WERI-Rb-1 (cell line): ENCODE results near the gene RAD18.

Source experiments
- DNase-seq: peaks from one replicate; pipeline ENCODE4 v3.0.0-alpha.2; 2020
- H3K27ac ChIP-seq: fragments of 250-450 bp; sonication (Bioruptor Pico); 2 replicates; pipeline ENCODE4 v1.5.1; 2020; ENCODE audit warnings: mild to moderate bottlenecking, moderate library complexity
- H3K27me3 ChIP-seq: fragments of 250-450 bp; sonication (Bioruptor Pico); 2 replicates; pipeline ENCODE4 v1.5.1; 2021; ENCODE audit warnings: mild to moderate bottlenecking, low read depth, moderate library complexity; ENCODE audit not compliant: insufficient read depth, severe bottlenecking
- H3K36me3 ChIP-seq: fragments of 250-450 bp; sonication (Bioruptor Pico); 2 replicates; pipeline ENCODE4 v1.5.1; 2020; ENCODE audit warnings: mild to moderate bottlenecking, moderate library complexity
- H3K4me3 ChIP-seq: 2 replicates; pipeline ENCODE4 v1.5.1; 2011; ENCODE audit warnings: low read depth, mild to moderate bottlenecking, control low read depth, low read length
- H3K9me3 ChIP-seq: fragments of 250-450 bp; sonication (Bioruptor Pico); 2 replicates; pipeline ENCODE4 v1.5.1; 2021; ENCODE audit warnings: mild to moderate bottlenecking, moderate library complexity; ENCODE audit not compliant: severe bottlenecking
- CTCF ChIP-seq: IDR thresholded peaks from 2 replicates; pipeline ENCODE4 v1.5.1; 2011; ENCODE audit warnings: low read depth, mild to moderate bottlenecking, control low read depth, inconsistent platforms, low read length

The RAD18 gene

GRCh38 chr3:8873740-8874139, 89.5 kb downstream of the RAD18 start:
- no peaks in the 10 kb centered on the region for H3K27me3 ChIP-seq
- H3K36me3 ChIP-seq = peaks cover 8% of the 10 kb centered on the region
- DNase-seq = no peak
- no peak overlapping the region for H3K27ac ChIP-seq
- no peak for TF ChIP-seq CTCF
- no peak overlapping the region for H3K4me3 ChIP-seq
- no peaks in the 10 kb centered on the region for H3K9me3 ChIP-seq

- no peak for TF ChIP-seq CTCF
- H3K4me3 ChIP-seq = no peak overlapping the region
- H3K27me3 ChIP-seq = no peaks in the 10 kb centered on the region
- H3K27ac ChIP-seq = no peak overlapping the region
- H3K36me3 ChIP-seq = peaks cover 5% of the 10 kb centered on the region
- H3K9me3 ChIP-seq = no peaks in the 10 kb centered on the region
- DNase-seq = no peak
Measured at GRCh38 chr3:8872261-8872660, 91.0 kb downstream of the RAD18 start.

- H3K9me3 ChIP-seq = no peaks in the 10 kb centered on the region
- H3K27ac ChIP-seq = no peak overlapping the region
- no peak for DNase-seq
- H3K27me3 ChIP-seq = no peaks in the 10 kb centered on the region
- H3K4me3 ChIP-seq = no peak overlapping the region
- no peaks in the 10 kb centered on the region for H3K36me3 ChIP-seq
- no peak for TF ChIP-seq CTCF
Measured at GRCh38 chr3:8871306-8871705, 92.0 kb downstream of the RAD18 start.

GRCh38 chr3:8870134-8870533, 93.1 kb downstream of the RAD18 start:
- no peak for DNase-seq
- Histone ChIP-seq H3K27ac (no peak overlapping the region), H3K36me3 (no peaks in the 10 kb centered on the region), H3K27me3 (no peaks in the 10 kb centered on the region), H3K9me3 (no peaks in the 10 kb centered on the region), H3K4me3 (no peak overlapping the region)
- no peak for TF ChIP-seq CTCF

- Histone ChIP-seq H3K4me3 (no peak overlapping the region), H3K9me3 (no peaks in the 10 kb centered on the region), H3K27ac (no peak overlapping the region), H3K27me3 (no peaks in the 10 kb centered on the region), H3K36me3 (no peaks in the 10 kb centered on the region)
- no peak for TF ChIP-seq CTCF
- DNase-seq = no peak
Measured at GRCh38 chr3:8869613-8870012, 93.7 kb downstream of the RAD18 start.

- TF ChIP-seq CTCF = no peak
- no peak for DNase-seq
- Histone ChIP-seq H3K9me3 (no peaks in the 10 kb centered on the region), H3K27ac (no peak overlapping the region), H3K4me3 (no peak overlapping the region), H3K27me3 (no peaks in the 10 kb centered on the region), H3K36me3 (no peaks in the 10 kb centered on the region)
Measured at GRCh38 chr3:8868996-8869395, 94.3 kb downstream of the RAD18 start.
